Measurements from ENCODE around the gene GRIK2. TPM values are rescaled to one million over a fixed set of nuclear protein-coding genes. Genes with fewer than 3 reads are reported as not detected.

Gene GRIK2
- total RNA-seq, 4 donors from 2014 or later: 2.0 to 4.0 (median 2.0) TPM; not detected in 1

- in situ Hi-C loops (cut with MboI; ENCODE audit: low pct_ligation_motif_present in 1 of 4, low pct_unique_long_range_greater_than_20kb in 1 of 4, low sequenced_read_pairs in 3 of 4) (no loop called here), intact Hi-C loops (cut with DNase I; ENCODE audit: low total_unique reads) (loop anchor here (2.0 kb wide), 1 partner anchor 47 kb away; no protein-coding TSS in a partner anchor)
- 41 to 70% methylated on average over 1 to 2 of the region's 2 CpGs for WGBS, 2 donors (ENCODE audit: low coverage in 1 of 2)
- Histone ChIP-seq H3K4me3 (no peak overlapping the region), H3K36me3 (no peaks in the 10 kb centered on the region), H3K4me1 (no peaks in the 10 kb centered on the region), H3K9me3 (no peaks in the 10 kb centered on the region), H3K27ac (no peak overlapping the region), H3K27me3 (no peaks in the 10 kb centered on the region)
- TF ChIP-seq POLR2AphosphoS5 (IDR thresholded peaks at IDR 0.05) (no peak), POLR2A (IDR thresholded peaks at IDR 0.05) (no peak), EP300 (IDR thresholded peaks at IDR 0.05; ENCODE audit: low read depth) (no peak)
- TF ChIP-seq, protein P1, sequence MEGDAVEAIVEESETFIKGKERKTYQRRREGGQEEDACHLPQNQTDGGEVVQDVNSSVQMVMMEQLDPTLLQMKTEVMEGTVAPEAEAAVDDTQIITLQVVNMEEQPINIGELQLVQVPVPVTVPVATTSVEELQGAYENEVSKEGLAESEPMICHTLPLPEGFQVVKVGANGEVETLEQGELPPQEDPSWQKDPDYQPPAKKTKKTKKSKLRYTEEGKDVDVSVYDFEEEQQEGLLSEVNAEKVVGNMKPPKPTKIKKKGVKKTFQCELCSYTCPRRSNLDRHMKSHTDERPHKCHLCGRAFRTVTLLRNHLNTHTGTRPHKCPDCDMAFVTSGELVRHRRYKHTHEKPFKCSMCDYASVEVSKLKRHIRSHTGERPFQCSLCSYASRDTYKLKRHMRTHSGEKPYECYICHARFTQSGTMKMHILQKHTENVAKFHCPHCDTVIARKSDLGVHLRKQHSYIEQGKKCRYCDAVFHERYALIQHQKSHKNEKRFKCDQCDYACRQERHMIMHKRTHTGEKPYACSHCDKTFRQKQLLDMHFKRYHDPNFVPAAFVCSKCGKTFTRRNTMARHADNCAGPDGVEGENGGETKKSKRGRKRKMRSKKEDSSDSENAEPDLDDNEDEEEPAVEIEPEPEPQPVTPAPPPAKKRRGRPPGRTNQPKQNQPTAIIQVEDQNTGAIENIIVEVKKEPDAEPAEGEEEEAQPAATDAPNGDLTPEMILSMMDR (IDR thresholded peaks at IDR 0.05): no peak
- DNase-seq: no peak
Observed at GRCh38 chr6:101445527-101445926, 52.0 kb downstream of the GRIK2 start.

DNA sequence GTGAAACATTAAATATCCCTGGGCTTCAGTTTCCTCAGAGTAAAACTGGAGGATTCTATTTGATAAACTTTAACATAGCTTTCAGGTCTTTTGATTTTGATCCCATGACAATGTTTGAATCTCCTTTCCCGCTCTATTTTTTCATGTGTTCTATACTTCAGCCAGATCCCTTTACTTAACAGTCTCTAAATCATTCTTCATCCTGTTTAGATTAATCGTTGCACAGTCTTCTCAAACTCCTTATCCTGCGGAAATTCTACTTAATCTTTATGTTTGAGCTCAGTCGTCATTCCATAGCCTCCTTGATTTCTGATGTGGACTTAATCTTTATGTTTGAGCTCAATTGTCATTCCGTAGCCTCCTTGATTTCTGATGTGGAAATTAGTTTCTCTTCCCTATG is 57.4 kb downstream of the GRIK2 start:
- DNase-seq: no peak
- TF ChIP-seq POLR2A (IDR thresholded peaks at IDR 0.05) (no peak), POLR2AphosphoS5 (IDR thresholded peaks at IDR 0.05) (no peak), EP300 (IDR thresholded peaks at IDR 0.05; ENCODE audit: low read depth) (no peak)
- TF ChIP-seq, protein P1 (IDR thresholded peaks at IDR 0.05): no peak
- Histone ChIP-seq H3K36me3 (no peaks in the 10 kb centered on the region), H3K4me1 (peaks cover 0 to 8% (median 0%) of the 10 kb centered on the region in 4 donors), H3K27ac (no peak overlapping the region), H3K9me3 (no peaks in the 10 kb centered on the region), H3K27me3 (no peaks in the 10 kb centered on the region), H3K4me3 (no peak overlapping the region)
- WGBS, 2 donors (ENCODE audit: low coverage in 1 of 2): 68% methylated on average over 4 to 5 of the region's 5 CpGs
- intact Hi-C loops (cut with DNase I; ENCODE audit: low total_unique reads): no loop called here
- in situ Hi-C loops (cut with MboI; ENCODE audit: low pct_ligation_motif_present in 1 of 4, low pct_unique_long_range_greater_than_20kb in 1 of 4, low sequenced_read_pairs in 3 of 4): no loop called here

- Histone ChIP-seq H3K4me3 (no peak overlapping the region), H3K4me1 (peaks cover 0 to 8% (median 0%) of the 10 kb centered on the region in 4 donors), H3K36me3 (no peaks in the 10 kb centered on the region), H3K27ac (no peak overlapping the region), H3K9me3 (no peaks in the 10 kb centered on the region), H3K27me3 (no peaks in the 10 kb centered on the region)
- no peak for DNase-seq
- intact Hi-C loops (cut with DNase I; ENCODE audit: low total_unique reads) (no loop called here), in situ Hi-C loops (cut with MboI; ENCODE audit: low pct_ligation_motif_present in 1 of 4, low pct_unique_long_range_greater_than_20kb in 1 of 4, low sequenced_read_pairs in 3 of 4) (no loop called here)
- 87 to 100% methylated on average over 1 of the region's 1 CpG for WGBS, 2 donors (ENCODE audit: low coverage in 1 of 2)
- no peak for TF ChIP-seq POLR2A (IDR thresholded peaks at IDR 0.05)
- TF ChIP-seq, protein P1 (IDR thresholded peaks at IDR 0.05): no peak
- TF ChIP-seq POLR2AphosphoS5 (IDR thresholded peaks at IDR 0.05): no peak
- no peak for TF ChIP-seq EP300 (IDR thresholded peaks at IDR 0.05; ENCODE audit: low read depth)
Observed at GRCh38 chr6:101451981-101452380, 58.5 kb downstream of the GRIK2 start.

- in situ Hi-C loops (cut with MboI; ENCODE audit: low pct_ligation_motif_present in 1 of 4, low pct_unique_long_range_greater_than_20kb in 1 of 4, low sequenced_read_pairs in 3 of 4) (no loop called here), intact Hi-C loops (cut with DNase I; ENCODE audit: low total_unique reads) (no loop called here)
- 58 to 64% methylated on average over 4 of the region's 4 CpGs for WGBS, 2 donors (ENCODE audit: low coverage in 1 of 2)
- no peak for DNase-seq
- Histone ChIP-seq H3K36me3 (no peaks in the 10 kb centered on the region), H3K4me3 (no peak overlapping the region), H3K9me3 (no peaks in the 10 kb centered on the region), H3K27ac (no peak overlapping the region), H3K4me1 (peaks cover 0 to 8% (median 0%) of the 10 kb centered on the region in 4 donors), H3K27me3 (no peaks in the 10 kb centered on the region)
- no peak for TF ChIP-seq EP300 (IDR thresholded peaks at IDR 0.05; ENCODE audit: low read depth)
- no peak for TF ChIP-seq POLR2AphosphoS5 (IDR thresholded peaks at IDR 0.05)
- TF ChIP-seq POLR2A (IDR thresholded peaks at IDR 0.05): no peak
- TF ChIP-seq, protein P1 (IDR thresholded peaks at IDR 0.05): no peak
Observed at GRCh38 chr6:101453221-101453620, 59.7 kb downstream of the GRIK2 start.
